Sciatic nerve (tissue), 2 donors: ENCODE data around the gene HDAC11. TPM values are rescaled to one million over a fixed set of nuclear protein-coding genes. Genes with fewer than 3 reads are reported as not detected.
A peak's percentile ranks its signal among the peaks of the same experiment; 100 is the strongest.

Source experiments
- ATAC-seq: fragments of 200-7000 bp; cut with Tn5 transposase; one replicate; pipeline ENCODE4 v1.9.1; 2020; ENCODE audit warnings: mild to moderate bottlenecking, moderate library complexity
- DNase-seq: peaks from one replicate; pipeline ENCODE4 v3.0.0-alpha.2; 2020; ENCODE audit warnings: low spot score
- intact Hi-C: fragments of 100-400 bp; cut with DNase I; formaldehyde crosslinking; loops from one replicate; pipeline ENCODE4 v1.14.2; 2022
- total RNA-seq: library from RNA; stranded (reverse); fragmentation: NEBNext Ultra II Directional; extraction: Animal tissue kit (Norgen Biotek cat#: 25700); gene quantifications from one replicate; pipeline ENCODE4 v1.2.1, GENCODE V29; 2021
- donor health status: DM: no; HTN: no; CAD: no.
- donor health status: DM: no; HTN: no; CAD: no.

Gene HDAC11
- total RNA-seq, 1 donor from 2014 or later, result 38.8 TPM

DNA sequence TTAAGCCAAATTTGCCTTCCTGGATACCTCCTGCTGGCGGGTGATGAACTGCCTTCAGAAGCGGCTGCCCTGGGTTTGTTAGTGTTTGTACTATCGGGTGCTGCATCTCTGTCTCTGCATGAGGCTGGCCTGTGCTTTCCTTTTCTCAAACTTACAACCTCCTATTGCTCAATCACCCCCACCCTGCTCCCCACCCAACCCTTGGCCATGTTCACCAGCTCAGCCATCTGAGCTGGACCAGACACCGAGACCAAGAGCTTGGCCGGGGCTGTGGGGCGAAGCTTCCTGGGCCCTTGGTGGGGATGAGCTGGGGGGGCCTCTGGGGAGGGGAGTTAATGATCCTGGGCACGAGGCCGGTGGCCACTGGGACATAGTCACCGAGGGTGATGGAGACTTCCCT lies 52.0 kb downstream of the HDAC11 start:
- DNase-seq, result no peak
- intact Hi-C loops, result no loop called here
- ATAC-seq, result peak; percentile 78

DNA sequence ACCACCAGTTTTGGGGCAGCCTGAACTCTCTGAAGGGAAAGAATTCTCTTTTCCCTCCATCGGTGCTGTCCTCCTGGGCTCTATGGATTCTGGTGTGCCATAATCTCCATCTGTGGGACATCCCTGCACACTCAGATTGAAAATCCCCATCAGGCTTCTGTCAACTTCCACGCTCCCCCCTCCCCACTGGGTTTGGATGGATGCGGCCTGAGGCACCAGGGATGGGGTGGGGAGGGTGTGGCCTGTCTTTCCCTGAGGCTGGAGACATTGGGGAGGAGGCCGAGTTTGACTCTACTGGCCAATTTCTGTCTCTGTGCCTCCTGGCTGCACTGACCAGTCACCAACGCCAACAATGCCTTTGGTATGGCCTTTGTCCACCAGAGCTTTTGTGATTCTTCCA lies 52.5 kb downstream of the HDAC11 start:
- ATAC-seq (peak; percentile 9), DNase-seq (no peak)
- intact Hi-C loops, result no loop called here

- ATAC-seq, result no peak
- DNase-seq, result no peak
- intact Hi-C loops, result no loop called here
Observed at GRCh38 chr3:13533885-13534301, 53.8 kb downstream of the HDAC11 start.

GRCh38 chr3:13535526-13535875 lies 55.4 kb downstream of the HDAC11 start:
- intact Hi-C loops, result no loop called here
- peak; percentile 50 for DNase-seq
- ATAC-seq, result no peak

DNA sequence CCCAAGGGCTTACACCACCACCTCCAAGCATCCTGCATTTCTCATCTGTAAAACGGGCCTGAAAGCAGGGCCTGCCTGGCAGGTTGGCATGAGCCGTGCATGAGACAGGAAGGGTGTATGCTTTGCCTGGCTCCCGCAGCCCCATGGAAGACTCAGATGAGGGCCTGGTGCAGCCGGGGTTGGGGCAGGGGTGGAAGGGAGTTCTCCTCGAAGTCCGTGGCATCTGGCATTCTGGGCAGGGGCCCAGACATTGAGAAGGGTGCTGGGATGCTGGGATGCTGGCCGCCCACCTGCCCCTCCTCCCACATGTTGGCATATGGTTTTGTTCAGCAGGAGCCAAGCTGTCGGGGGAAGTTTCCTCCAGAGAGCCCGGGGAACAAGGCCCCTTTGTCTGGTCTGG lies 55.8 kb downstream of the HDAC11 start:
- DNase-seq (no peak), ATAC-seq (peak; percentile 7)
- intact Hi-C loops, result no loop called here

DNA sequence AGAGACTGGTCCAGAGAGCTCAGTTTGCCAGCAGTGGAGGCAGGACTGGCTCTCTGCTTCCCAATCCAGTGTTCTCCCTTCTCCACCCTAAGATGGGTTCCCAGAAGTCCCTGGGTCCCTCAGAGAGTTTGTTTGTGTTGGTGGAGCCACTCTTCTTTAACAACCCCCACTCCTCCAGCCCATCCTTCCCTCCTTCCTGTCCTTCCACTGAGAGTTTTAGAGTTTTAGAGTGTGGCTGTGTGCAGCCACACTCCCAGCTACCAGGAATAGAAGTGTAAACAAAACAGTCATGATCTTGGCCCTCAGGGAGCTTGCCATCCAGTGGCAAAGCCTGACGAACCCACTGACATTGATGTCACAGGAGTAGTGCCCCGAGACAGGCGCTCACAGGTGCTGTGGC lies 56.3 kb downstream of the HDAC11 start:
- intact Hi-C loops, result no loop called here
- DNase-seq (no peak), ATAC-seq (no peak)

DNA sequence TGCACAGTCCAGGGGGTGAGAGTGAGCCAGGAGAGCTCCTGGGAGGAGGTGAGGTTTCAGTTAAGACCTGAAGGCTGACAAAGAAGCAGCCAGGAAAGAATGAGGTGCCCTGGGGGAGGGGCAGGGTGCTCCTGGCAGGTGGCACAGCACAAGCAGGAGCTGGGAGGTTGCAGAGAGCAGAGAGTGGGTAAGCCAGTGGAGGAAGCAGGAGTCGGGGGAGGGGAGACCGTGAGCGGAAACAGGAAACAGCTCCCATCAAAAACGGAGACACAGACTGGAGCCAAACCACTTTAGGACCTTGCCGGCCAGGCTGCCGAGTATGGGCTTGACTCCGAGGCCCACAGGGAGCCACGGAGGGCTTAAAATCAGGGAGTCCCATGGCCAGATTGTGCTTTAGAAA lies 56.7 kb downstream of the HDAC11 start:
- DNase-seq (peak; percentile 59), ATAC-seq (no peak)
- intact Hi-C loops, result no loop called here

GRCh38 chr3:13537244-13537908 lies 57.3 kb downstream of the HDAC11 start:
- no peak for DNase-seq
- intact Hi-C loops, result no loop called here
- no peak for ATAC-seq

DNA sequence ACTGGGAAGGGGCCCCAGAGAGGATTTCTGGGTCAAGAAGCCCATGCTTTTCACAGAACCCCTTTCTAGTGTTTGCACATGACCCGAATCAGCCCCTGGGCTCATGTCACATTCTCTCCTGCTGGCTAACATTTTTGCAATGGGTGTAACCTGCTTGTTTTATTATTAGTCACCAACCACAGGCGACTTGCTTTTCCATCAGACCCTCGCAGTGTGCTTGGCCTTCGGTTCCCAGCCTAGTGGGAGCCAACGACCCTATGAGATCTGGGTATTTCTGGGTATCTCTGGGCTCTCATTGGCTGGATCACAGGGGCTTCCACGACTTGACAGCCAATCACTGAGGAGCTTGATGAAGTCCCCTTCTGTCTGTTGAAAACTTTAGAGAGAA lies 57.8 kb downstream of the HDAC11 start:
- DNase-seq (no peak), ATAC-seq (peak; percentile 23)
- intact Hi-C loops, result no loop called here

- DNase-seq, result no peak
- no peak for ATAC-seq
- intact Hi-C loops, result no loop called here
Observed at GRCh38 chr3:13538520-13539291, 58.6 kb downstream of the HDAC11 start.

- DNase-seq (no peak), ATAC-seq (no peak)
- intact Hi-C loops, result no loop called here
Observed at GRCh38 chr3:13539292-13539638, 59.2 kb downstream of the HDAC11 start.

- ATAC-seq (no peak), DNase-seq (no peak)
- intact Hi-C loops, result no loop called here
Observed at GRCh38 chr3:13539671-13540070, 59.6 kb downstream of the HDAC11 start.

GRCh38 chr3:13540297-13540995 lies 60.3 kb downstream of the HDAC11 start:
- intact Hi-C loops, result no loop called here
- DNase-seq, result no peak
- peak; percentile 5 for ATAC-seq

DNA sequence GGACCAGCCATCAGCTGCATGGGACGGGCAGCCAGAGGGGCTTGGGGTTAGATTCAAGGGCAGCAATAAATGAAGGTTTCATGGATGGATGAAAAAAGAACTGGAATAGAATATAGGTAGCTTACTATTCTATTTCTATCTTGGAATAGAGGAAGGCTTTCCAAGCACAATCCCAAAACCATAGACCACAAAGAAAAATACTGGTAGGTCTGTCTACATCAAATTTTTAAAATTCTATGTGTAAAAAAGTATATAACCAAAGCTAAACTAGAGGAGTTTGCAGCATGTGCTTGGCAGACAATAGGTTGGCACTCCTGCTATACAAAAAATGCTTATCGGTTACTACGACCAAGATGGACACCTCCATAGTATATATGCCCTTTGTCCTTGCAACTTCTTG lies 61.6 kb downstream of the HDAC11 start:
- intact Hi-C loops, result no loop called here
- DNase-seq (no peak), ATAC-seq (no peak)

- DNase-seq (no peak), ATAC-seq (no peak)
- intact Hi-C loops, result no loop called here
Observed at GRCh38 chr3:13542142-13542541, 62.0 kb downstream of the HDAC11 start.

- intact Hi-C loops, result no loop called here
- peak; percentile 88 for ATAC-seq
- peak; percentile 82 for DNase-seq
Observed at GRCh38 chr3:13543253-13543652, 63.1 kb downstream of the HDAC11 start.

DNA sequence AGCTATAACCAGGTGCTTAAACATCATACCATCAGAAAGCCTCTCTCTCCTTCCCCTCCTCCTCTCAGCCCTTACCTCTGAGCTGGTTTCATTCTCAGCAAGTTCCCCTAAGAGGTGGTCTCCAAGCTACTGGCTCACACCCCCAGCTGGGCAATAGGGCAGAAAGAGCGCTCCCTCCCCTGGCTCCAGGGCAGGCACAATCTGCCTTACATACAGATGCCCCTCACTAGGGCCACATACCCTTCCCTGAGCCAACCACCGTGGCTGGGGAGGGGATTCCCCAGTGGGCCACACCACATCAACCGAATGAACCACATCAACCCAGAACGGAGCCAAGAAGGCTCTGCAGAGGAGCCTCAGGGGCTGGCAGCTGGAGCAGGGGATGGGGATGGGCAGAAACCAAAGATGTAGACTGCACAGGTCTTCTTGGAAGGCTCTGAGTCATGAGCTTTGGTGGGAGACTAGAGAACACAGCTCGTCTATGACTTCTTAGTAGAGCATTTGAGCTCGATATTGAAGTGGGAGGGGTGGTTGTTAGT lies 64.3 kb downstream of the HDAC11 start:
- intact Hi-C loops, result no loop called here
- DNase-seq (no peak), ATAC-seq (no peak)

GRCh38 chr3:13544951-13545651 lies 65.0 kb downstream of the HDAC11 start:
- DNase-seq (no peak), ATAC-seq (no peak)
- intact Hi-C loops, result no loop called here

DNA sequence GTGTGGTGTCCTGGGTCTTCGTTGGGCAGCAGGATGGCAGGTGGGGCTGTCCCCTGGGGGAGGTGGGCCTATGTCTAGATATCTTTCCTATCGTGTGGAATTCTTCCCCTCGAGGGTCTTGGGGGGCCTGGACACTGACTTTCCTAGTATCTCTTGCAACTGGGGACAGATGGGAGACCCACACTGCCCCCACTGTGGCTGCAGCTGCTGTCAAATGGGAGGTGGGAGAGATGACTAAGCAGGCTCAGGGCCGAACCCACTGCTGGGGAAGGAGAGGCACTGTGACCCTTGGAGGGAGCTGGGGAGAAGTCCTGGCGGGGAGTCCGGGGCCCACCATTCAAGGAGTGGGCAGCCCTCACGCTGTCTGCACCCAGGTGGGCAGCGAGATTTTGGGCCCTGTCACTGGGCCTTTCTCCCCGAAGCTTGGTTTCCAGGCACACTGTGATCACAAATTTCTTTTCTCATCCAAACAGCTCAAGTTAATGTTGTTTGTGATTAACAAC lies 65.9 kb downstream of the HDAC11 start:
- intact Hi-C loops, result no loop called here
- DNase-seq (no peak), ATAC-seq (no peak)
